Measurements from ENCODE around the gene CHRM4. TPM values are rescaled to one million over a fixed set of nuclear protein-coding genes. Genes with fewer than 3 reads are reported as not detected.

Gene CHRM4
- total RNA-seq, result not detected in 2 replicates

GRCh38 chr11:46391578-46392420, at the start of gene CHRM4:
Gene CHRM4, minus strand, starts transcription at chr11:46391776. Its CDS starts 5,219 bp downstream, at chr11:46386557.

GRCh38 chr11:46381048-46381818, 10.3 kb downstream of the CHRM4 start, which contains the start of gene MDK:
Gene MDK, plus strand, starts transcription at chr11:46381669. Its CDS starts 389 bp downstream, at chr11:46382058.

GRCh38 chr11:46346886-46347636, 44.5 kb downstream of the CHRM4 start, which contains the start of gene DGKZ:
Gene DGKZ, plus strand, starts transcription at chr11:46347463. Its CDS starts 197 bp downstream, at chr11:46347660.

Other genes with a start within 250 kb of the CHRM4 start
- 61.8 and 82.1 TPM in 2 replicates for gene CREB3L1, start 114.1 kb downstream of the CHRM4 start, total RNA-seq
- 25.8 and 46.9 TPM in 2 replicates for gene DGKZ, start 44.3 kb downstream of the CHRM4 start, total RNA-seq
- gene MDK, start 10.1 kb downstream of the CHRM4 start, total RNA-seq, result 89.6 and 127 TPM in 2 replicates
- 14.6 and 29.0 TPM in 2 replicates for gene AMBRA1, start 202.2 kb upstream of the CHRM4 start, total RNA-seq
- gene HARBI1, start 225.5 kb upstream of the CHRM4 start, total RNA-seq, result 4.8 and 5.9 TPM in 2 replicates
- 61.2 and 75.2 TPM in 2 replicates for gene ATG13, start 225.8 kb upstream of the CHRM4 start, total RNA-seq

Measured in smooth muscle cell of the umbilical artery (primary cell).